PFSK-1 (cell line): ENCODE results near the gene PTPRK.

Experiments used
- FOXP2 ChIP-seq: optimal IDR thresholded peaks from 2 replicates; pipeline ENCODE3; 2011; ENCODE audit warnings: borderline replicate concordance, control low read depth, inconsistent platforms; ENCODE audit not compliant: insufficient read depth; ENCODE audit errors: extremely low read length, extremely low read depth
- POLR2AphosphoS5 ChIP-seq: IDR thresholded peaks from 2 replicates; pipeline ENCODE4 v1.6.1; 2012; ENCODE audit warnings: low read depth, mild to moderate bottlenecking, control low read depth, low read length, moderate library complexity
- SIN3A ChIP-seq: IDR thresholded peaks from 2 replicates; pipeline ENCODE4 v1.6.1; 2012; ENCODE audit warnings: mild to moderate bottlenecking, low read length, moderate library complexity, borderline replicate concordance; ENCODE audit not compliant: insufficient read depth
- TAF1 ChIP-seq: IDR thresholded peaks from 2 replicates; pipeline ENCODE4 v1.6.1; 2012; ENCODE audit warnings: low read length, control low read depth, borderline replicate concordance; ENCODE audit not compliant: insufficient read depth
- TF ChIP-seq, protein P1 (sequence below), 2 experiments: IDR thresholded peaks; 2 replicates each; pipeline versions ENCODE4 v1.6.1 to v1.8.0; 2011 to 2012; ENCODE audit warnings: low read depth in 2 of 2, low read length in 2 of 2, control low read depth in 1 of 2, inconsistent platforms in 1 of 2, mild to moderate bottlenecking in 1 of 2, moderate library complexity in 1 of 2; ENCODE audit not compliant: insufficient read depth in 1 of 2

PTPRK gene

GRCh38 chr6:128099571-128100197 lies 420.7 kb downstream of the PTPRK start:
- TF ChIP-seq FOXP2 (no peak), SIN3A (no peak), POLR2AphosphoS5 (no peak), TAF1 (no peak)
- TF ChIP-seq, protein P1, sequence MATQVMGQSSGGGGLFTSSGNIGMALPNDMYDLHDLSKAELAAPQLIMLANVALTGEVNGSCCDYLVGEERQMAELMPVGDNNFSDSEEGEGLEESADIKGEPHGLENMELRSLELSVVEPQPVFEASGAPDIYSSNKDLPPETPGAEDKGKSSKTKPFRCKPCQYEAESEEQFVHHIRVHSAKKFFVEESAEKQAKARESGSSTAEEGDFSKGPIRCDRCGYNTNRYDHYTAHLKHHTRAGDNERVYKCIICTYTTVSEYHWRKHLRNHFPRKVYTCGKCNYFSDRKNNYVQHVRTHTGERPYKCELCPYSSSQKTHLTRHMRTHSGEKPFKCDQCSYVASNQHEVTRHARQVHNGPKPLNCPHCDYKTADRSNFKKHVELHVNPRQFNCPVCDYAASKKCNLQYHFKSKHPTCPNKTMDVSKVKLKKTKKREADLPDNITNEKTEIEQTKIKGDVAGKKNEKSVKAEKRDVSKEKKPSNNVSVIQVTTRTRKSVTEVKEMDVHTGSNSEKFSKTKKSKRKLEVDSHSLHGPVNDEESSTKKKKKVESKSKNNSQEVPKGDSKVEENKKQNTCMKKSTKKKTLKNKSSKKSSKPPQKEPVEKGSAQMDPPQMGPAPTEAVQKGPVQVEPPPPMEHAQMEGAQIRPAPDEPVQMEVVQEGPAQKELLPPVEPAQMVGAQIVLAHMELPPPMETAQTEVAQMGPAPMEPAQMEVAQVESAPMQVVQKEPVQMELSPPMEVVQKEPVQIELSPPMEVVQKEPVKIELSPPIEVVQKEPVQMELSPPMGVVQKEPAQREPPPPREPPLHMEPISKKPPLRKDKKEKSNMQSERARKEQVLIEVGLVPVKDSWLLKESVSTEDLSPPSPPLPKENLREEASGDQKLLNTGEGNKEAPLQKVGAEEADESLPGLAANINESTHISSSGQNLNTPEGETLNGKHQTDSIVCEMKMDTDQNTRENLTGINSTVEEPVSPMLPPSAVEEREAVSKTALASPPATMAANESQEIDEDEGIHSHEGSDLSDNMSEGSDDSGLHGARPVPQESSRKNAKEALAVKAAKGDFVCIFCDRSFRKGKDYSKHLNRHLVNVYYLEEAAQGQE (IDR thresholded peaks at IDR 0.05; ENCODE audit: insufficient read depth in 1 of 2, low read depth in 2 of 2, low read length in 2 of 2): no peak

DNA sequence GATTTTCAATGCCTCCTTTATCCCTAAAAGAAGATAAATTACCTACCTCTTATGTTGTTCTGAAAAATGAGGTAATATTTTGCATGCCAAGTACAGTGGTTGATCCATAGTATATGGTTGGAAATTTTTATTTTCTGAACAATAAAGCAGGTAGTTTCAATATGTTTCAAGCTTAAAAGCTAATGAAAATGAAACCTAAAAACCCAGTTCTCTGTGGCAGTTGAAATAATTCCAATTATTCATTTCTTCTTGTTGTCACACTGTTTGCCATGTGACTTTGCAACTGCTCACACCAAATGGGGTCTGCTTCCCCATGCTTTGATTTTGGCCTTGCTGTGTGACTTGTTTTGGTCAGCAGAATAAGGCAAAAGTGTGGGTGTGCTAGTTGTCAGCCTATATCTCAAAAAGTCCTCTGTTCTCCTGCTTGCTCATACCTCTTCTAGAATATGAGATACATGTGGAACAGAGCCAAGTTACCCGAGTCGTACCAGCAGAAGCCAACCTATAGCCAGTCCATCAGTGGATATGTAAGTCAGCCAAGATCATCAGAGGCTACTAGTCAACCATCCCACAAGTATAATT lies 422.3 kb downstream of the PTPRK start:
- TF ChIP-seq SIN3A: no peak

DNA sequence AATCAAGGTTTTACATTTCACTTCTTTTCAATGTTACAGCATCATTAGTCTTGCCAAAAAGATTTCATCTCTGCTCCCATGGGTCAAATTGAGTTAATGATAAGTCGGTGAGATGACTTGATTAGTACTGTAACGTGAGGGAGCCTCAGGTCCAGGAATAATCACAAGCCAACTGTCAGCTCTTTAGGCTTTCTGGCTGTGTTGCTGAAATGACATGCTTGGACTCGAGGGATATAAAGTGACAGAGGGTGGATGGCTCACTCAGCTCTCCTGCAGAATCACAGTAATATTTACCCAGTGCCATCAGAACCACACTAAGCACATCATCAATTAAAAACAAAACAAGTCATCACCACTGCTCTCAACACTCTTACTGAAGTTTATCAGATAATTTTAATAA lies 423.4 kb downstream of the PTPRK start:
- TF ChIP-seq TAF1 (no peak), POLR2AphosphoS5 (no peak), FOXP2 (no peak), SIN3A (no peak)
- TF ChIP-seq, protein P1 (IDR thresholded peaks at IDR 0.05; ENCODE audit: insufficient read depth in 1 of 2, low read depth in 2 of 2, low read length in 2 of 2): no peak

DNA sequence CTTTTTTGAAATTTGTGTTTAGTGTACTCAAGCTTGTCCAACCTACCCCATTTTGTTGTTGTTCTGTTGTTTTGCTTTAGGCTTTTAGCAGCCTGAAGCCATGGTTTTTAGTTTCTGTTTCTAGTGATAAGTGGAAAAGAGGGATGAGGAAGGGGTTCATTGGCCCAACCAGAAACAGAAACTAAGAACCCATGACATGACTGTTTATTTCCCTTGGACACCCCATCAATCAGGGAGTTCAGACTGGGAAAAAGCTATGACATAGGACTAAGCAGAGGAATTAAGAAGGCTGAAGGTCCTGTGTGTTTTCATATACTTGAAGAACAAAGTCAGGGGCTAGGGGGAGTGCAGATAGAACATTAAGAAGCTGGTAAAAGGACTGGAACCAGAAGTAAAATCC lies 425.0 kb downstream of the PTPRK start:
- TF ChIP-seq TAF1 (no peak), FOXP2 (no peak), POLR2AphosphoS5 (no peak), SIN3A (no peak)
- TF ChIP-seq, protein P1 (IDR thresholded peaks at IDR 0.05; ENCODE audit: insufficient read depth in 1 of 2, low read depth in 2 of 2, low read length in 2 of 2): no peak

DNA sequence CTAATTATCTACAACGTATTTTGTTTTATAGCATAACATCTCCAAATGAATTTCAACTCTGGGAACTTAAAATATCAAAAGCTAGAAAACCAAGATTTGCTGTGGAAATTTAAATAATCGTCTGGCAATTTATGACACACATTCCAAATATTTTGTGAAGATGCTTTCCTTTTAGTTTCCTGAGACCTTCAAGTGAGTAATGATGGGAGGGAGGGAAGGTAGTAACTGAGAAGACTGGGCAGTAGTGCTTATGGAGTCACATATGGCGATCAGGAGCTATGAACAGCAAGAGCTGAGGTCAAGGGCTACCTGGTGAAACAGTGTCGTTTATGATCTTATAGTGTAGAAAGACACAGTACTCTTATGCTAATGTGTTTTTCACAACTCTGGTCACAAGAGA lies 441.4 kb downstream of the PTPRK start:
- TF ChIP-seq POLR2AphosphoS5 (no peak), FOXP2 (no peak), TAF1 (no peak), SIN3A (no peak)
- TF ChIP-seq, protein P1 (IDR thresholded peaks at IDR 0.05; ENCODE audit: insufficient read depth in 1 of 2, low read depth in 2 of 2, low read length in 2 of 2): no peak
